HG03097 (cell line): ENCODE data around the gene RAB3GAP1.
"Not testable (repeated sequence)": the region's sequence is repeated elsewhere in the genome, so short reads cannot be mapped to it uniquely, and the experiment has no call there.

Source experiments
- ATAC-seq: cut with Tn5 transposase; IDR thresholded peaks from one replicate; pipeline ENCODE4 v1.9.1; 2021; ENCODE audit not compliant: unreplicated experiment, low FRiP score

The RAB3GAP1 gene

GRCh38 chr2:135052042-135052876 is at the start of gene RAB3GAP1:
TSS of gene RAB3GAP1 (plus strand) at chr2:135052292. CDS start at chr2:135052308, 16 bp downstream.
- ATAC-seq: peak; percentile 70

GRCh38 chr2:135002836-135003235 is 49.3 kb upstream of the RAB3GAP1 start:
- no peak for ATAC-seq

DNA sequence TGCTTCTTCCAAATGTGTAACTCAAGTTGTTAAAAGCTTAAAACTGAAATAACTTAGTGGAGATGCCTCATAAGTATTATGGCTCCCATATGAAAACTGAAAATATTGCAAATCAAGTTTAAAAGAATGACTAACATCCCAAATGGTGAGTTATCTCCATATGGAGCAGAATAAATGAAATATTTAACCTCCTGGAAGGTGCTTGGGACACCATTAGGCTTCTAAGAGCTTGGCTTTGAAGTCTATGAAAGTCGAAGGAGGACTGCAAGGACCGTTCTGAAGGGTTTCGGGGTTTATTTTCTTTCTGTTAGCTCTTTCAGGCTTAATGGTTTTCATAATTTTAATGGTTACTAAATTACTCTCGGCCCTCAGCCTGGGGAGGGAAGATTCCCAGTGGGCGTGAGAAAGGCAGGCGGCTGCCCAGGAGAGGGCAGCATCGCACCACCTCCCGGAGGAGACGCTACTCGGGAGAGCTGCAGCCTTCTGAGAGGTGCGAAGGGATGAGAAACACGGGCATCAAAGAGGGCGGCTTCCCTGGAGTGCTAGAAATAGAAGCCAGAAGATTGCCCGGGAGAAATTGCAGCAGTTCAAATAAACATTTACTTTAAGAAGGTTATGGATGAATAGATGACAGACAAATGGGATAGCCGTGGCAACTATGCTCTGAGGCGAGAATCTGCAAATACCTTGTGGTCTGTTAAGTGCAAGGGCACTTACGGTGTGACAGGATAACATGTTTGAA is 47.9 kb upstream of the RAB3GAP1 start:
- ATAC-seq: peak; percentile 65

DNA sequence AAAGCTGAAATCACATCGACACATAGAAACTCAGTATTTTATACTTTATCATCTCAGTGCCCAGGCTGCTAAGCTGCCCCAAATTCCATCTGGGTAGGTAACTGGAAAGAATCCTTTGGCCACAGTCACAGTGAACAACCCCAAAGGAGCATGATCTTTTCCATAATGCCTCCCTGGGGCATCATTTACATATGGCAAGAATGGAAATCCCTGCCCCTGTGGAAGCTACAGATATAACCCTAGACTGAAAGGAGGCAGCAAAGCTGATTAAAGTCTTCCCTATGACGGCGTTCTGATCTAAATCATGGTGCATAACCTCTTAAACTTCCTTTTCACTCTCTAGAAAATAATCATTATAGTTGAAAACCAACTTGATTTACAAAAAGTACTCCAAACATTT is 46.3 kb upstream of the RAB3GAP1 start:
- ATAC-seq: no peak

DNA sequence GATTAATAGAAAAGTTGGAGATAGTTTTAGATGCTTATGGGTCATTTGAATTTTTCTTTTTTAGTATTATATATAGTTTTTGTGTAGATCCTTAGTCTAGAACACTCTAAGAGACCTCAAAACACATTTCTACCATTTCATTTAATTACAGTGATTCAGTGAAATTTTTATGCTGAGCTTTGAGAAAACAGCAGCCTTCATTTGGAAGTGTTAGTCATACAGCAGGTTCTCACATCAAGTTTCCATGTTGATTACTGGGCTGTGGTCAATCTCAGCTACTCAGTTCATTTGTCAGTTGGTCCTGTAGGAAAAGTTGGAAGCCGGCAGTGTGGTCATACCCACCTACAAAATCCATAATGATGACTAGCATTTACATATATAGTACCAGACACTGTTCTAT is 42.8 kb upstream of the RAB3GAP1 start:
- no peak for ATAC-seq

GRCh38 chr2:135010200-135010942 is 41.7 kb upstream of the RAB3GAP1 start:
- ATAC-seq: no peak

GRCh38 chr2:135011633-135012032 is 40.5 kb upstream of the RAB3GAP1 start:
- ATAC-seq: no peak

DNA sequence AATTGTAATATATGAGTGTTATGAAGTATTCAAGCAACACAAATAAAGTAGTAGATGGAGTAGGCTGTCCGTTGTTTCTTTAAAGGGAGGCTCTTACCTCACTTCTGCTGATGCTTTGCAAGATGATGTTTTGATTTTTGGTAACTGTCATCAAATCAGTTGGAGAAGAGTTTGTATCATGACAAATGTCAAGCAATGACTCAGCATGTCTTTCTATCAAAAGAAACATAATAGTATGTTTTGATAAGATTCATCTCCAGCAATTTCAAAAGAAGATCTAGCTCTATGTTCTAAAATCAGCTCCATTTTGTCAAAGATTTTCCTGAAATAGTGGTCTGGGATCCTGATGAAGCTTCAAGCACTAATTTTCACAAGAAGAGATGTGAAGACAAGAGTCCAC is 30.5 kb upstream of the RAB3GAP1 start:
- no peak for ATAC-seq

- ATAC-seq: no peak
Measured at GRCh38 chr2:135022952-135023880, 28.9 kb upstream of the RAB3GAP1 start.

DNA sequence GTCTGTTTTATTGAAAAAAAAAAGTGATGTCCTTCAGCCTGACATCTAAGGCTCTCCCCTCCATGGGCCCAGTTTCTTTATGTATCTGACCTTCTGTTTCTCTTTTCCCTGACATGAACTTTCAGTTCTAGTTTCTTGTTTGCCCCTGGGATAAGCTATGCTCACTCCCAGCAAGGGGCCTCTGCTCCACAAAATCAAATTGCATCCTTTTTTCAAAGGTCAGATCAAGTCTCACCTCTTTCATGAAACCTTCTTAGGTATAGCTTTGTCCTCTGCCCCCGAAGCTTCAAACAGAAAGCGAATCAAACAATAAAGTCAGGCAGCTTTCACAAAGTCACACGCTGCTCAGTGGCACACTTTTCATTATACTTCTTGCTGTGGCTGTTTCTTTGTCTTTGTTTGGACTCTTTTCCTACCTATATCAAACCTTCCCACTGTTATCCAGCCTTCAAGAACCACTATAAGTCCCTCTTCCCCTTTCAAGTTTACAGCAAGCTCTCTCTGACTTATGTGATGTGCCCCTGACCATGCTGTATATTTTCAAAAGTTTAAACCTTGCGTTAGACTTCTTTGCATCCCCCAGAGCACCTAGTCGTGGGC is 28.1 kb upstream of the RAB3GAP1 start:
- ATAC-seq: no peak

- no peak for ATAC-seq
Measured at GRCh38 chr2:135029481-135030134, 22.5 kb upstream of the RAB3GAP1 start.

DNA sequence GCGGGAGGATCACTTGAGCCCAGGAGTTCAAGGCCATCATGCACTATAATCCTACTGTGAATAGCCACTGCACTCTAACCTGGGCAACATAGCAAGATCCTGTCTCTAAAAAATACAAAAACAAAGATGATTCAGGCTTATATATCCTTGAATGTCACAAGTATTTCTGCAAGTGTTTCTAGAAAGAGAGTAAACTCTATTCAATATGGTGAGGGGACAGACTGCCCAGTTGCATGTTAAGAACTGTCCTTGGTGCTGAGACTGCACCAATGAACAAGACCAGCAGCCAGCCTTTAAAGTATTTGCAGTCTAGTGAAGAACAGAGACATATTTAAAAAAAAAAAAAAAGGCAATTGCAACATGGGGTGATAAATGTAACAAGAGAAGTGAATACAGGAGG is 21.3 kb upstream of the RAB3GAP1 start:
- ATAC-seq: no peak

DNA sequence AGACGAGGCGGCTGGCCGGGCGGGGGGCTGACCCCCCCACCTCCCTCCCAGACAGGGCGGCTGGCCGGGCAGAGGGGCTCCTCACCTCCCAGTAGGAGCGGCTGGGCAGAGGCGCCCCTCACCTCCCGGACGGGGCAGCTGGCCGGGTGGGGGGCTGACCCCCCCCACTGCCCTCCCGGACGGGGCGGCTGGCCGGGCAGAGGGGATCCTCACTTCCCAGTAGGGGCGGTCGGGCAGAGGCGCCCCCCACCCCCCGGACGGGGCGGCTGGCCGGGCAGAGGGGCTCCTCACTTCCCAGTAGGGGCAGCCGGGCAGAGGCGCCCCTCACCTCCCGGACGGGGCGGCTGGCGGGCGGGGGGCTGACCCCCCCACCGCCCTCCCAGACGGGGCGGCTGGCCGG is 18.9 kb upstream of the RAB3GAP1 start:
- not testable (repeated sequence) for ATAC-seq

GRCh38 chr2:135037831-135038230 is 14.3 kb upstream of the RAB3GAP1 start:
- no peak for ATAC-seq

- ATAC-seq: no peak
Measured at GRCh38 chr2:135043345-135043744, 8.7 kb upstream of the RAB3GAP1 start.

GRCh38 chr2:135047300-135047699 is 4.8 kb upstream of the RAB3GAP1 start, which contains the start of gene MAP3K19:
TSS of gene MAP3K19 (minus strand) at chr2:135047447. CDS start at chr2:135024647, 22,800 bp downstream.
- ATAC-seq: no peak

DNA sequence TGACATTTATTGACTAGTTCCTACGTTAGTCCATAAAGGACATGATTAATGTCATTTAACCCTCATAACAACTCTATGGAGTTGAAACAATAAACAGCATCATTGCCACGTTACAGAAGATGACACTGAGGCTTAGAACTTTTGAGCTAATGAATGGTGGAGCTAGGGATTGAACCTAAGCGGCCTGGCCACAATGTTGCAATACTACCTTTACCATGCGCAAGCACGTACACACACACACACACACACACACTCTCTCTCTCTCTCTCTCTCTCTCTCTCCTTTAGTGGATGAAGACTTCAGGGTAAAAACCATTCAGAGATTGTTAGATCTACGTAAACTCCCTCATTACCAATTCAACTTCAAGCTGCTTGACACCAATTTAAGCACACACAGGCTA is 4.0 kb upstream of the RAB3GAP1 start:
- ATAC-seq: no peak

DNA sequence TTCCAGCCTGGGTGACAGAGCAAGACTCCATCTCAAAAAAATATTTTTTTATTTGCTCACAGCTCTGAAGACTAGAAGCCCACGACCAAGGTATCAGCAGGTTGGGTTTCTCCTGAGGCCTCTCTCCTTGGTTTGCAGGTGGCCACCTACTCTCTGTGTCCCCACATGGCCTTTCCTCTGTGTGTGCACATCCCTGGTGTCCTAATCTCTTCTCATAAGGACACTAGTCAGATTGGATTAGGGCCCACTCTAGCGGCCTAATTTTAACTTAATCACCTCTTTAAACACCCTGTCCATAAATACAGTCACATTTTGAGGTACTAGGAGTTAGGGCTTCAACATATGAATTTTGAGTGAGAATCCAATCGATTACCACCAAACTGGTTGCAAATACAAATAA is 2.0 kb upstream of the RAB3GAP1 start:
- no peak for ATAC-seq

DNA sequence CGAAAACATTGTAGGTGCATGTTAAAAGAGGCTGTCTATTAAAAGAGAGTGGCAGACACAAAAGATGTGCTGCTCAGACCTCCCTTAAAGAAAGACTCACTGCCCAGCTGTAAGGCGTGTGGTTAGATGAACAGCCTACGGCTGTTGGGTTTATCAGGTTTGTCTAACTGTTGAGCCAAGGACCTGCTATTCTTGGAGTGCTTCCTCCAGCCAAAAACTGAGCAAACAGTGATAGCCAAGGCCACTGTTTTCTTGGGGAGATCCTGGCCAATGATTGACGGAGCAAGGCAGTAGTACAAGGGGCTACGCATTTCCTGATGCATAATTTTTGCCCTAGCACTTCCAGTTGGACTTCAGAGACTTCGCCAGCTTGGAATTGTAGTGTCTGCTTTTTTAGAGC is 1.4 kb upstream of the RAB3GAP1 start:
- no peak for ATAC-seq
